Peyer's patch (tissue), 4 donors: Measurements from ENCODE around the gene TRIM67. TPM values are rescaled to one million over a fixed set of nuclear protein-coding genes. Genes with fewer than 3 reads are reported as not detected.
A peak's percentile ranks its signal among the peaks of the same experiment; 100 is the strongest.
"Not testable (repeated sequence)": the region's sequence is repeated elsewhere in the genome, so short reads cannot be mapped to it uniquely, and the experiment has no call there.

Experiments used
- DNase-seq, 3 donors: peaks; one replicate each; pipeline ENCODE4 v3.0.0-alpha.2; 2017 to 2019
- H3K27ac ChIP-seq, 4 donors: fragments of 200-600 bp; sonication (generic); one replicate each; pipeline ENCODE4 v1.5.1; 2016 to 2019
- H3K27me3 ChIP-seq, 2 donors: fragments of 200-600 bp; sonication (generic); one replicate each; pipeline ENCODE4 v1.5.1; 2019
- H3K36me3 ChIP-seq, 3 donors: fragments of 200-600 bp; sonication (generic); one replicate each; pipeline ENCODE4 v1.5.1; 2016 to 2019
- H3K4me1 ChIP-seq, 4 donors: fragments of 200-600 bp; sonication (generic); one replicate each; pipeline ENCODE4 v1.5.1; 2016 to 2019
- H3K4me3 ChIP-seq, 4 donors: fragments of 200-600 bp; sonication (generic); 1 replicate in 3 of 4; 2 replicates in 1 of 4; pipeline ENCODE4 v1.5.1; 2016 to 2019; ENCODE audit warnings: mild to moderate bottlenecking in 1 of 4
- H3K9me3 ChIP-seq, 4 donors: fragments of 200-600 bp; sonication (generic); one replicate each; pipeline ENCODE4 v1.5.1; 2016 to 2019; ENCODE audit warnings: mild to moderate bottlenecking in 1 of 4
- CTCF ChIP-seq, 6 experiments: fragments of 450-650 bp in 4 of 6; fragments of 200-600 bp in 2 of 6; sonication (generic) in 1 of 6; IDR thresholded peaks; one replicate each; pipeline ENCODE4 v1.5.1; 2017 to 2019; ENCODE audit warnings: antibody characterized with exemption in 6 of 6, mild to moderate bottlenecking in 3 of 6, moderate library complexity in 1 of 6
- POLR2A ChIP-seq, 2 donors: fragments of 450-650 bp; IDR thresholded peaks; one replicate each; pipeline ENCODE4 v1.5.1; 2017; ENCODE audit warnings: antibody characterized with exemption in 2 of 2, mild to moderate bottlenecking in 2 of 2, moderate library complexity in 2 of 2
- total RNA-seq, 4 donors: library from RNA; depleted of rRNA; stranded (reverse); fragments of >200 nt; gene quantifications; one replicate each; pipeline ENCODE4 v1.1.0, GENCODE V29; 2016

TRIM67 gene
- total RNA-seq, 4 donors from 2014 or later = 0.13 TPM; not detected in 3

DNA sequence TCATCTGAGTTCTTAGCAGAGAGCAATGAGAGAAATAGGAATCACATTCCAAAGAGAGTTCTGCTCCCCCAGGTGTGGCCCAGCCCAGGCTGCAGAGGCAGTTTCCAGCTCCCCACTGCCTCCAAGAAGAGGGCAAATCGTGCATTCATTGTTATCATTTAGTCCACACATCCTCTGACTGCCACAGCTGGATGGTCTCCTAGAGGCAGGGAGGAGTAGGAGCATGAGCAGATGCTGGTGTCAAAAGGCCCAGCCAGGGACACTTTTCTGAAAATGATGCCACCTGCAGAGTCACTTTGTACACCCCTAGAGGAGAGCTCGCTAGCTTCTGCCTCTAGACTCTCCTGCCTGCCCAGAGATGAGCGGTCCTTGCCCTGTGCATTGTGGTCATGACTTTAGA is 45.6 kb downstream of the TRIM67 start:
- no peaks in the 10 kb centered on the region for H3K36me3 ChIP-seq
- no peak overlapping the region for H3K4me3 ChIP-seq
- H3K27ac ChIP-seq = no peak overlapping the region
- peaks cover 0 to 9% (median 0%) of the 10 kb centered on the region in 4 donors for H3K4me1 ChIP-seq
- TF ChIP-seq POLR2A (IDR thresholded peaks at IDR 0.05) = no peak
- no peak for TF ChIP-seq CTCF (IDR thresholded peaks at IDR 0.05)
- no peaks in the 10 kb centered on the region for H3K9me3 ChIP-seq
- H3K27me3 ChIP-seq = no peaks in the 10 kb centered on the region
- DNase-seq = no peak

- DNase-seq = peak in 1 of 3 donors; percentile 34
- H3K4me1 ChIP-seq = peaks cover 0 to 9% (median 0%) of the 10 kb centered on the region in 4 donors
- H3K9me3 ChIP-seq = no peaks in the 10 kb centered on the region
- H3K36me3 ChIP-seq = no peaks in the 10 kb centered on the region
- H3K27ac ChIP-seq = no peak overlapping the region
- H3K4me3 ChIP-seq = no peak overlapping the region
- TF ChIP-seq POLR2A (IDR thresholded peaks at IDR 0.05) (no peak), CTCF (IDR thresholded peaks at IDR 0.05) (no peak)
- no peaks in the 10 kb centered on the region for H3K27me3 ChIP-seq
These were observed 47.1 kb downstream of the TRIM67 start for GRCh38 chr1:231208980-231209379.

GRCh38 chr1:231209531-231209930 is 47.7 kb downstream of the TRIM67 start:
- no peaks in the 10 kb centered on the region for H3K27me3 ChIP-seq
- no peaks in the 10 kb centered on the region for H3K36me3 ChIP-seq
- H3K4me3 ChIP-seq = no peak overlapping the region
- H3K27ac ChIP-seq = no peak overlapping the region
- no peak for TF ChIP-seq CTCF (IDR thresholded peaks at IDR 0.05)
- H3K9me3 ChIP-seq = no peaks in the 10 kb centered on the region
- peak in 1 of 3 donors; percentile 33 for DNase-seq
- peaks cover 0 to 9% (median 0%) of the 10 kb centered on the region in 4 donors for H3K4me1 ChIP-seq

DNA sequence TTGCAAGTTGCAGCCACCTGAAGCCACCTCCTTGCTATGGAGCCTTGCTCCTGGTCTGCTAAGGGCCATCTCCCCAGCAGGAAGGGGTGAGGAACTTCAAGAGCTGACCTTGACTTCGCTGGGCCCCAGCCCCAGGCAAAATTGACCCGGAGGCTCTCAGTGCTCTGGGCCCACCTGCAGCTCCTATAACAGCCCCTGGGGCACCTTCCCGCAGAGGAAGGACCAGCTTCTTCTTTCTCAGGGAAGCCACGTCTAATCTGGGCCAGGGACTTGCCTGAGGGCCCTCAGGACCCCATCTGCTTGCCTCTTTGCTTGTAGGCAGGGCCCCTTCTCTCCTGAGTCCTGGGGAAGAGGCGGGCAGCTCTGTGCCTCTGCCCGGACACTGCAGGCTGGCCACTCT is 48.3 kb downstream of the TRIM67 start:
- Histone ChIP-seq H3K27me3 (no peaks in the 10 kb centered on the region), H3K36me3 (no peaks in the 10 kb centered on the region), H3K4me1 (peaks cover 0 to 9% (median 0%) of the 10 kb centered on the region in 4 donors), H3K27ac (no peak overlapping the region), H3K9me3 (no peaks in the 10 kb centered on the region), H3K4me3 (no peak overlapping the region)
- no peak for TF ChIP-seq POLR2A (IDR thresholded peaks at IDR 0.05)
- no peak for TF ChIP-seq CTCF (IDR thresholded peaks at IDR 0.05)
- DNase-seq = peak in 1 of 3 donors; percentile 29

GRCh38 chr1:231211005-231211857 is 49.4 kb downstream of the TRIM67 start:
- Histone ChIP-seq H3K4me3 (peak overlapping the region; percentile 23 to 61 (median 44)), H3K36me3 (no peaks in the 10 kb centered on the region), H3K4me1 (peaks cover 0 to 9% (median 0%) of the 10 kb centered on the region in 4 donors), H3K27ac (peak overlapping the region in 2 of 4 donors; percentile 32 to 57), H3K9me3 (no peaks in the 10 kb centered on the region), H3K27me3 (no peaks in the 10 kb centered on the region)
- DNase-seq = peak; percentile 92 to 96 (median 92)
- TF ChIP-seq POLR2A (IDR thresholded peaks at IDR 0.05) = no peak
- TF ChIP-seq CTCF (IDR thresholded peaks at IDR 0.05) = peak; percentile 59 to 97 (median 88)

DNA sequence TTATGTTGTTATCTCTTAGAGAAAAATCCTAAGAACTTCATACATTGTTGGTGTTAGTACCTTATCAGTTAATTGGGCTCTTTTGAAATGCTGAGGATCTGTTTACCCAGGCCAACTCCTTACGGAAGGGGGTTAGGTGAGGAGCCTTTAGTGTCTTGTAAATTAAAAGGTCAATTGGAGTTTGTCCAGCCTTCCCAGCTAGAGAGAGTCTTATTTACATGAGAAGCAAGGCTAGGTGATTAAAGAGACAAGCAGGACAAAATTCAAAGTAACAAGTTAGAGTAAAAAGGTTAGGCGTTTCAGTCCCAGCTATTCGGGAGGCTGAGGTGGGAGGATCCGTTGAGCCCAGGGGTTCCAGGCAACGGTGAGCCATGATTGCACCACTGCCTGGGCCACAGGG is 50.4 kb downstream of the TRIM67 start:
- peak in 1 of 3 donors; percentile 44 for DNase-seq
- H3K4me3 ChIP-seq = peak overlapping the region in 1 of 4 donors; percentile 59
- H3K27ac ChIP-seq = peak overlapping the region in 1 of 4 donors; percentile 57
- not testable (repeated sequence) for H3K9me3 ChIP-seq, H3K4me1 ChIP-seq, H3K36me3 ChIP-seq, H3K27me3 ChIP-seq
